Measurements from ENCODE around the gene TMC6.

DNA sequence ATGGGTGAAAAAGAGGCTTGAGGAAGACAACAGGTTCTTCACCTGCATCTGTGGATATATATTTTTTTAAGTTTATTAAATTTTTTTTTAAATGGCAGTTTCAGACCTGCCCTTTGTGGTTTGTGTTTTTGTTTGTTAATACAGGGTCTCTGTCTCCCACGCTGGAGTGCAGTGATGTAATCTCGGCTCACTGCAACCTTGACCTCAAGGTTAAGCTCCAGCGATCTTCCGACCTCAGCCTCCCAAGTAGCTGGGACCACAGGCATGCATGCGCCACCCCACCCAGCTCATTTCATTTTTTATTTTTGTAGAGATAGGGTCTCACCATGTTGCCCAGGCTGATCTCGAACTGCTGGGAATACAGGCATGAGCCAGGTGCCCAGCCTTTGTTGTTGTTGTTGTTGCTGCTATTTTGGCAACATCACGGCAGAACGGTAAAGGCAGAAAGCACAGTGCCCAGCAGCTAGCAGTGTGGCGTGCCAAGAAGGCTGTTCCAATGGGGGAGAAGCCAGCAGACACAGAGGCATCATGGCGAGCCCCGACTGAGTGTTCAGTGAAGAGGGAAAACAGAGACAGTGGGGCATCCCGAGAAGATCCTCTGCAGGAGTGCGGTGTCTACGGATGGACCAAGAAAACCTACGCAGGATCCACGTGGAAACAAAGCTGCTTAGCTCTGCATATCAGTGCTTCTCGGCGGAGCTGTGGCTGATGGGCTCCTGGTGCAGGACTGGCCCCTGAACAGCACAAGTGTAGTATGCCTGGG is 19.6 kb downstream of the TMC6 start:
- TF ChIP-seq, protein P1, sequence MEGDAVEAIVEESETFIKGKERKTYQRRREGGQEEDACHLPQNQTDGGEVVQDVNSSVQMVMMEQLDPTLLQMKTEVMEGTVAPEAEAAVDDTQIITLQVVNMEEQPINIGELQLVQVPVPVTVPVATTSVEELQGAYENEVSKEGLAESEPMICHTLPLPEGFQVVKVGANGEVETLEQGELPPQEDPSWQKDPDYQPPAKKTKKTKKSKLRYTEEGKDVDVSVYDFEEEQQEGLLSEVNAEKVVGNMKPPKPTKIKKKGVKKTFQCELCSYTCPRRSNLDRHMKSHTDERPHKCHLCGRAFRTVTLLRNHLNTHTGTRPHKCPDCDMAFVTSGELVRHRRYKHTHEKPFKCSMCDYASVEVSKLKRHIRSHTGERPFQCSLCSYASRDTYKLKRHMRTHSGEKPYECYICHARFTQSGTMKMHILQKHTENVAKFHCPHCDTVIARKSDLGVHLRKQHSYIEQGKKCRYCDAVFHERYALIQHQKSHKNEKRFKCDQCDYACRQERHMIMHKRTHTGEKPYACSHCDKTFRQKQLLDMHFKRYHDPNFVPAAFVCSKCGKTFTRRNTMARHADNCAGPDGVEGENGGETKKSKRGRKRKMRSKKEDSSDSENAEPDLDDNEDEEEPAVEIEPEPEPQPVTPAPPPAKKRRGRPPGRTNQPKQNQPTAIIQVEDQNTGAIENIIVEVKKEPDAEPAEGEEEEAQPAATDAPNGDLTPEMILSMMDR (IDR thresholded peaks at IDR 0.05), result no peak
- TF ChIP-seq POLR2AphosphoS5 (IDR thresholded peaks at IDR 0.05; ENCODE audit: low read depth, low read length) (no peak), RXRA (IDR thresholded peaks at IDR 0.05; ENCODE audit: borderline replicate concordance, low read depth) (no peak), ELF1 (IDR thresholded peaks at IDR 0.05) (no peak), NFIC (IDR thresholded peaks at IDR 0.05; ENCODE audit: borderline replicate concordance) (no peak)
- TF ChIP-seq, protein P2, sequence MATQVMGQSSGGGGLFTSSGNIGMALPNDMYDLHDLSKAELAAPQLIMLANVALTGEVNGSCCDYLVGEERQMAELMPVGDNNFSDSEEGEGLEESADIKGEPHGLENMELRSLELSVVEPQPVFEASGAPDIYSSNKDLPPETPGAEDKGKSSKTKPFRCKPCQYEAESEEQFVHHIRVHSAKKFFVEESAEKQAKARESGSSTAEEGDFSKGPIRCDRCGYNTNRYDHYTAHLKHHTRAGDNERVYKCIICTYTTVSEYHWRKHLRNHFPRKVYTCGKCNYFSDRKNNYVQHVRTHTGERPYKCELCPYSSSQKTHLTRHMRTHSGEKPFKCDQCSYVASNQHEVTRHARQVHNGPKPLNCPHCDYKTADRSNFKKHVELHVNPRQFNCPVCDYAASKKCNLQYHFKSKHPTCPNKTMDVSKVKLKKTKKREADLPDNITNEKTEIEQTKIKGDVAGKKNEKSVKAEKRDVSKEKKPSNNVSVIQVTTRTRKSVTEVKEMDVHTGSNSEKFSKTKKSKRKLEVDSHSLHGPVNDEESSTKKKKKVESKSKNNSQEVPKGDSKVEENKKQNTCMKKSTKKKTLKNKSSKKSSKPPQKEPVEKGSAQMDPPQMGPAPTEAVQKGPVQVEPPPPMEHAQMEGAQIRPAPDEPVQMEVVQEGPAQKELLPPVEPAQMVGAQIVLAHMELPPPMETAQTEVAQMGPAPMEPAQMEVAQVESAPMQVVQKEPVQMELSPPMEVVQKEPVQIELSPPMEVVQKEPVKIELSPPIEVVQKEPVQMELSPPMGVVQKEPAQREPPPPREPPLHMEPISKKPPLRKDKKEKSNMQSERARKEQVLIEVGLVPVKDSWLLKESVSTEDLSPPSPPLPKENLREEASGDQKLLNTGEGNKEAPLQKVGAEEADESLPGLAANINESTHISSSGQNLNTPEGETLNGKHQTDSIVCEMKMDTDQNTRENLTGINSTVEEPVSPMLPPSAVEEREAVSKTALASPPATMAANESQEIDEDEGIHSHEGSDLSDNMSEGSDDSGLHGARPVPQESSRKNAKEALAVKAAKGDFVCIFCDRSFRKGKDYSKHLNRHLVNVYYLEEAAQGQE (IDR thresholded peaks at IDR 0.05; ENCODE audit: low read depth, low read length), result no peak

Data from SK-N-SH (cell line).